IPS-11a (cell line): ENCODE results near the gene RAF1.
"Not testable (repeated sequence)": the region's sequence is repeated elsewhere in the genome, so short reads cannot be mapped to it uniquely, and the experiment has no call there.

ENCODE experiments used
- H3K4me3 ChIP-seq: one replicate; pipeline ENCODE4 v1.5.1; 2013; ENCODE audit warnings: low read depth, low read length, control low read depth

RAF1 gene

GRCh38 chr3:12663936-12664908, at the start of gene RAF1:
TSS of gene RAF1 (minus strand) at chr3:12664117. CDS start at chr3:12618721, 45,396 bp downstream.
- peak within 1 kb of the TSS; percentile 91 for H3K4me3 ChIP-seq

GRCh38 chr3:12710062-12710461, 46.1 kb upstream of the RAF1 start:
- H3K4me3 ChIP-seq, result no peak overlapping the region

- no peak overlapping the region for H3K4me3 ChIP-seq
These were observed 45.4 kb upstream of the RAF1 start for GRCh38 chr3:12709334-12709733.

- no peak overlapping the region for H3K4me3 ChIP-seq
These were observed 44.8 kb upstream of the RAF1 start for GRCh38 chr3:12708584-12709192.

GRCh38 chr3:12707449-12707848, 43.5 kb upstream of the RAF1 start:
- H3K4me3 ChIP-seq, result no peak overlapping the region

- no peak overlapping the region for H3K4me3 ChIP-seq
These were observed 42.8 kb upstream of the RAF1 start for GRCh38 chr3:12706504-12707253.

- no peak overlapping the region for H3K4me3 ChIP-seq
These were observed 42.1 kb upstream of the RAF1 start for GRCh38 chr3:12705981-12706380.

GRCh38 chr3:12705374-12705926, 41.5 kb upstream of the RAF1 start:
- H3K4me3 ChIP-seq, result no peak overlapping the region

- no peak overlapping the region for H3K4me3 ChIP-seq
These were observed 38.6 kb upstream of the RAF1 start for GRCh38 chr3:12702501-12702900.

GRCh38 chr3:12701601-12702000, 37.7 kb upstream of the RAF1 start:
- H3K4me3 ChIP-seq, result not testable (repeated sequence)

- no peak overlapping the region for H3K4me3 ChIP-seq
These were observed 36.9 kb upstream of the RAF1 start for GRCh38 chr3:12700800-12701199.

- H3K4me3 ChIP-seq, result no peak overlapping the region
These were observed 32.0 kb upstream of the RAF1 start for GRCh38 chr3:12695916-12696315.

- no peak overlapping the region for H3K4me3 ChIP-seq
These were observed 31.2 kb upstream of the RAF1 start for GRCh38 chr3:12695112-12695511.

- H3K4me3 ChIP-seq, result no peak overlapping the region
These were observed 28.5 kb upstream of the RAF1 start for GRCh38 chr3:12692444-12692843.

- no peak overlapping the region for H3K4me3 ChIP-seq
These were observed 26.2 kb upstream of the RAF1 start for GRCh38 chr3:12689997-12690711.

GRCh38 chr3:12687948-12688347, 24.0 kb upstream of the RAF1 start:
- no peak overlapping the region for H3K4me3 ChIP-seq

GRCh38 chr3:12686096-12686495, 22.2 kb upstream of the RAF1 start:
- H3K4me3 ChIP-seq, result no peak overlapping the region

- H3K4me3 ChIP-seq, result no peak overlapping the region
These were observed 18.1 kb upstream of the RAF1 start for GRCh38 chr3:12681943-12682390.

- no peak overlapping the region for H3K4me3 ChIP-seq
These were observed 17.4 kb upstream of the RAF1 start for GRCh38 chr3:12681089-12681942.

- H3K4me3 ChIP-seq, result no peak overlapping the region
These were observed 15.6 kb upstream of the RAF1 start for GRCh38 chr3:12679468-12679867.
